HepG2 (cell line): ENCODE data around the gene IRS1. TPM values are rescaled to one million over a fixed set of nuclear protein-coding genes. Genes with fewer than 3 reads are reported as not detected.

Source experiments
- NBN ChIP-seq: fragments of 450-650 bp; conservative IDR thresholded peaks from 2 replicates; pipeline ENCODE4 v1.6.1; 2017
- RAD21 ChIP-seq: fragments of 450-650 bp; formaldehyde crosslinking; IDR thresholded peaks from 2 replicates; pipeline ENCODE4 v1.5.0; 2020; ENCODE audit warnings: mild to moderate bottlenecking
- ZIK1 ChIP-seq: sonication (generic); formaldehyde crosslinking; IDR thresholded peaks from 2 replicates; pipeline ENCODE4 v1.5.0; 2020; ENCODE audit warnings: mild to moderate bottlenecking, low read depth, missing genetic modification reagents, borderline replicate concordance
- polyA plus RNA-seq, 8 experiments: library from polyadenylated mRNA; depleted of rRNA in 3 of 8; stranded (reverse) in 7 of 8; unstranded in 1 of 8; fragments of >200 nt; fragmentation: Illumina TruSeq in 4 of 8; extraction: Trizol in 4 of 8; gene quantifications; 2 replicates each; pipeline versions ENCODE4 v1.2.1 to v1.2.3, GENCODE V29; 2011 to 2016; ENCODE audit warnings: low read depth in 4 of 8, missing spikeins in 1 of 8, mixed read lengths in 1 of 8; ENCODE audit not compliant: insufficient read depth in 1 of 8
- total RNA-seq, 5 experiments: library from RNA; depleted of rRNA; stranded (reverse); fragments of >200 nt; fragmentation: Illumina TruSeq; extraction: Trizol; gene quantifications; 2 replicates each; pipeline ENCODE4 v1.2.3, GENCODE V29; 2016; ENCODE audit warnings: low read depth in 1 of 5
- TF ChIP-seq, protein P1 (sequence below), 2 experiments: fragments of 450-650 bp in 1 of 2; sonication (generic) in 1 of 2; formaldehyde crosslinking in 1 of 2; IDR thresholded peaks; 2 replicates each; pipeline versions ENCODE4 v1.6.1 to v1.8.0; 2016 to 2022; ENCODE audit warnings: antibody characterized with exemption in 1 of 2, mild to moderate bottlenecking in 1 of 2, missing genetic modification reagents in 1 of 2
- TF ChIP-seq, protein P2 (sequence below): IDR thresholded peaks from 2 replicates; pipeline ENCODE4 v1.6.1; 2018; ENCODE audit warnings: missing genetic modification reagents
- TF ChIP-seq, protein P3 (sequence below): sonication (generic); formaldehyde crosslinking; IDR thresholded peaks from 2 replicates; pipeline ENCODE4 v1.4.0; 2020; ENCODE audit warnings: missing genetic modification reagents, borderline replicate concordance

IRS1 gene
- total and polyA plus RNA-seq, 2 of the 13 experiments (the other 11 are each of a cell fraction or from before 2014, with no cell fraction given), result 8.7 to 9.0 TPM

DNA sequence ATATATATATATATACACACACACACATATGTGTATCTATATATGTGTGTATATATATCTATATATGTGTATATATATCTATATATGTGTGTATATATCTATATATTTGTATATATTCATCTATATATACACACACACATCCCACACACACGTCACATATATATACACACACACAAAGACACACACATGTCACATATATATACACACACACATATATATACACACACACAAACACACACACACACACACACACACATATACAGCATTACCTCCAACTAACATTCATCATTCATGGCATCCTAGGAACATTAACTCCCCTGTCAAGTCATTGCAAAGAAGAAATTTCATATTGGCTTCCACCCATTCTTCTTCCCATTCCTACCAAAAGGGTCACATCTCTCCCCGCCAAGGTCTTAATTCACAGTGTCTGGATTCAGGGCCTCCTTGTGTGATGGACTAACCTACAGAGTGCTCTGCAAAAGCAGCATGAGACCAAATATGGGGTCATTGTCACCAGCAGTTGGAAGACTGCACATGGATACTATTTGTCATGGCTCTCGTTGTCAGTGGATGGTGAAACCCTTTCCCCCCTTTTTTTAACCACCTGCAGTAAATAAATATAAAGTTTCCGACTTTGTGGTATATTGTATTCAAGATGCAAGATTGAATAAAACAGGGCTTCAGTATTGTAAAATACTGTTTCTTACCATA is 67.0 kb downstream of the IRS1 start (continued):
- TF ChIP-seq, protein P1, sequence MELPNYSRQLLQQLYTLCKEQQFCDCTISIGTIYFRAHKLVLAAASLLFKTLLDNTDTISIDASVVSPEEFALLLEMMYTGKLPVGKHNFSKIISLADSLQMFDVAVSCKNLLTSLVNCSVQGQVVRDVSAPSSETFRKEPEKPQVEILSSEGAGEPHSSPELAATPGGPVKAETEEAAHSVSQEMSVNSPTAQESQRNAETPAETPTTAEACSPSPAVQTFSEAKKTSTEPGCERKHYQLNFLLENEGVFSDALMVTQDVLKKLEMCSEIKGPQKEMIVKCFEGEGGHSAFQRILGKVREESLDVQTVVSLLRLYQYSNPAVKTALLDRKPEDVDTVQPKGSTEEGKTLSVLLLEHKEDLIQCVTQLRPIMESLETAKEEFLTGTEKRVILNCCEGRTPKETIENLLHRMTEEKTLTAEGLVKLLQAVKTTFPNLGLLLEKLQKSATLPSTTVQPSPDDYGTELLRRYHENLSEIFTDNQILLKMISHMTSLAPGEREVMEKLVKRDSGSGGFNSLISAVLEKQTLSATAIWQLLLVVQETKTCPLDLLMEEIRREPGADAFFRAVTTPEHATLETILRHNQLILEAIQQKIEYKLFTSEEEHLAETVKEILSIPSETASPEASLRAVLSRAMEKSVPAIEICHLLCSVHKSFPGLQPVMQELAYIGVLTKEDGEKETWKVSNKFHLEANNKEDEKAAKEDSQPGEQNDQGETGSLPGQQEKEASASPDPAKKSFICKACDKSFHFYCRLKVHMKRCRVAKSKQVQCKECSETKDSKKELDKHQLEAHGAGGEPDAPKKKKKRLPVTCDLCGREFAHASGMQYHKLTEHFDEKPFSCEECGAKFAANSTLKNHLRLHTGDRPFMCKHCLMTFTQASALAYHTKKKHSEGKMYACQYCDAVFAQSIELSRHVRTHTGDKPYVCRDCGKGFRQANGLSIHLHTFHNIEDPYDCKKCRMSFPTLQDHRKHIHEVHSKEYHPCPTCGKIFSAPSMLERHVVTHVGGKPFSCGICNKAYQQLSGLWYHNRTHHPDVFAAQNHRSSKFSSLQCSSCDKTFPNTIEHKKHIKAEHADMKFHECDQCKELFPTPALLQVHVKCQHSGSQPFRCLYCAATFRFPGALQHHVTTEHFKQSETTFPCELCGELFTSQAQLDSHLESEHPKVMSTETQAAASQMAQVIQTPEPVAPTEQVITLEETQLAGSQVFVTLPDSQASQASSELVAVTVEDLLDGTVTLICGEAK (IDR thresholded peaks at IDR 0.05), result 0 out of 2 replicates have a peak, but pooled peaks have one; percentile 29
- TF ChIP-seq, protein P1 (CRISPR knock-in tag; IDR thresholded peaks at IDR 0.05), result no peak
- no peak for TF ChIP-seq ZIK1 (CRISPR knock-in tag)
- TF ChIP-seq, protein P2, sequence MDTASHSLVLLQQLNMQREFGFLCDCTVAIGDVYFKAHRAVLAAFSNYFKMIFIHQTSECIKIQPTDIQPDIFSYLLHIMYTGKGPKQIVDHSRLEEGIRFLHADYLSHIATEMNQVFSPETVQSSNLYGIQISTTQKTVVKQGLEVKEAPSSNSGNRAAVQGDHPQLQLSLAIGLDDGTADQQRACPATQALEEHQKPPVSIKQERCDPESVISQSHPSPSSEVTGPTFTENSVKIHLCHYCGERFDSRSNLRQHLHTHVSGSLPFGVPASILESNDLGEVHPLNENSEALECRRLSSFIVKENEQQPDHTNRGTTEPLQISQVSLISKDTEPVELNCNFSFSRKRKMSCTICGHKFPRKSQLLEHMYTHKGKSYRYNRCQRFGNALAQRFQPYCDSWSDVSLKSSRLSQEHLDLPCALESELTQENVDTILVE, result 0 out of 2 replicates have a peak, but pooled peaks have one; percentile 0
- TF ChIP-seq, protein P3, sequence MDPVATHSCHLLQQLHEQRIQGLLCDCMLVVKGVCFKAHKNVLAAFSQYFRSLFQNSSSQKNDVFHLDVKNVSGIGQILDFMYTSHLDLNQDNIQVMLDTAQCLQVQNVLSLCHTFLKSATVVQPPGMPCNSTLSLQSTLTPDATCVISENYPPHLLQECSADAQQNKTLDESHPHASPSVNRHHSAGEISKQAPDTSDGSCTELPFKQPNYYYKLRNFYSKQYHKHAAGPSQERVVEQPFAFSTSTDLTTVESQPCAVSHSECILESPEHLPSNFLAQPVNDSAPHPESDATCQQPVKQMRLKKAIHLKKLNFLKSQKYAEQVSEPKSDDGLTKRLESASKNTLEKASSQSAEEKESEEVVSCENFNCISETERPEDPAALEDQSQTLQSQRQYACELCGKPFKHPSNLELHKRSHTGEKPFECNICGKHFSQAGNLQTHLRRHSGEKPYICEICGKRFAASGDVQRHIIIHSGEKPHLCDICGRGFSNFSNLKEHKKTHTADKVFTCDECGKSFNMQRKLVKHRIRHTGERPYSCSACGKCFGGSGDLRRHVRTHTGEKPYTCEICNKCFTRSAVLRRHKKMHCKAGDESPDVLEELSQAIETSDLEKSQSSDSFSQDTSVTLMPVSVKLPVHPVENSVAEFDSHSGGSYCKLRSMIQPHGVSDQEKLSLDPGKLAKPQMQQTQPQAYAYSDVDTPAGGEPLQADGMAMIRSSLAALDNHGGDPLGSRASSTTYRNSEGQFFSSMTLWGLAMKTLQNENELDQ (CRISPR knock-in tag), result no peak
- TF ChIP-seq NBN, result peak; percentile 92; the same call in 1 of the 2 replicates
- peak; percentile 30; the same call in 1 of the 2 replicates for TF ChIP-seq RAD21 (CRISPR knock-in tag)
